CD4-positive, alpha-beta T cell treated with Interleukin-17A for 4 hours (primary cell): ENCODE data around the gene GIMD1.

Experiments
- DNase-seq: peaks from one replicate; pipeline ENCODE4 v3.0.0-alpha.2; 2020; ENCODE audit warnings: mixed read lengths

The GIMD1 gene

DNA sequence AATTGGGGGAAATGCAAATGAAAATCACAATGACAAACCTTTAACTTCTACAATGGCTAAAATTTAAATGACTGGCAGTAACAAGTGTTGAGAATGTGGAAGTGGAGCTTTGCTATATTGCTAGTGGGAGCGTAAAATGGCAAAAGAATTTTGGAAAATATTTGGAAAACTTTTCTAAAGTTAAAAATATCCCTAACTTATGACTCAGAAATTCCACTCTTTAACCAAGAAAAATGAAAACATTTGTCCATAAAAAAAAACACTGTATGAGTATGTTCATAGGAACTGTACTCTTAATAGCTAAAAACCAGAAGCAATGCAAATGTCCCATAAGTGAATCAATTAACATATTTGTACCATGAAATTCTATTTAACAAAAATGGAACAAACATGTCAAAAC is 56.2 kb downstream of the GIMD1 start:
- DNase-seq, result no peak
